NOMO-1 treated with dmso at 0.1 percent for 144 hours (cell line): Measurements from ENCODE around the gene DCST2.
A peak's percentile ranks its signal among the peaks of the same experiment; 100 is the strongest.

ENCODE experiments used
- DNase-seq: peaks from one replicate; lab custom pipeline; 2025; ENCODE audit not compliant: unreplicated experiment; lab: John Stamatoyannopoulos, UW

The DCST2 gene

DNA sequence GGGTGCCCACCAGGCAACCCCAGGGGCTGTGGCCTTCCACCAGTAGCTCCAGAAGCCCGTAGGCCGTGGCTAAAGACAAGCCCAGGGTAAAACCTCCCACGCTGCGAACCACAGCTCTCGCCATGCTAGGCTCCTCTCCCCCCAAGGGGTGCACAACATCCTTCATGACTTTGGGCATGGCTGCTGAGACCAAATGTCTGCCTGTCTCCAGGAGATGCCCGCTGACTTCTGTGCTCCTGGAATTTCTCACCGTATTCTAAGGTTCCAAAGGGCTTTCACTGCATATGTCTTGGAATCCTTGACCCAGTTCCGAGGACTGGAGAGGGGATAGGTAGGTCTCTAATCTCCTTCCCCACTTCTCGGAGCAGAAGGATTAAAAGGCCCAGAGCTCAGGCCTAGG is at the start of gene DCST2, which contains the start of gene DCST1:
Gene DCST2, minus strand, starts transcription at position 258 of the 400 bp plus-strand sequence. Its CDS starts 80 bp downstream, at position 178.
Gene DCST1, plus strand, starts transcription at position 301 of the 400 bp plus-strand sequence. CDS start 213 bp downstream, outside the sequence.
- no peak for DNase-seq

GRCh38 chr1:155083052-155083541 is 49.5 kb upstream of the DCST2 start:
- no peak for DNase-seq

DNA sequence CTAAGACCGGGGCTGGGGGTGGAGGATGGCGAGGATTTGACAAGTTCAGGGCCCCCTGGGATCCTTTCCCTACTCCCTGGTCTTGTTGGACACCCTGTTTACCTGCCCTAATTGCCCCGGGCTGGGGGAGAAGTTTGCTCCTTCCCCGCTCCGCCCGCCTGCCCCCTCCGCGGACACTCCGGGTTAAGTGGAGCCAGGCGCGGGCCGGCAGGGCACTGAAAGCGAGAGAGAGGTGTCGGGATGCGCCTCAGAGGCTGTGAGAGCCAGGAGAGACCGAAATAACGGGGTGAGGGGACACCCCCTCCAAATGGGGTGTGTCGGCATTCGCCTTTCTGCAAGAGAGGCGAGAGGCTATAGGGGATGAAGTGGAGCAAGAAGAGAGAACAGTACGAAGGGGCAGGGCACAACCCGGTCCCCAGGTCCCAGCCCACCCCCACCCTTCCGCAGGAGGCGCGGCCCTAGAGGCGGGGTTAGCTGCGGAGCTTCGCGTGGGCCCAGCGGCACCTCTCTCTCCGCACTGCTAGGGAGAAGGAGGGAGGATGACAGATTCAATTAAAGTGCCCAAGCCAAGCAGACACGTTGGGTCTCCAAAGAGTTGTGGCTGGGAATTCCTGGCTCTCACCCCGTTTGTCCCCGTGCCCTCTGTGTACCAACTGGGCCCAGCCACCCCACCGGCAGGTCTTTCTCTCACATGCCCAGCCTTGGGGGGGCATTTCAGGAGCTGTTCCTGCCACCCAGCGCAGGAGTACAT is 48.9 kb upstream of the DCST2 start:
- no peak for DNase-seq

- peak; percentile 21 for DNase-seq
Measured at GRCh38 chr1:155081472-155082300, 48.1 kb upstream of the DCST2 start.

DNA sequence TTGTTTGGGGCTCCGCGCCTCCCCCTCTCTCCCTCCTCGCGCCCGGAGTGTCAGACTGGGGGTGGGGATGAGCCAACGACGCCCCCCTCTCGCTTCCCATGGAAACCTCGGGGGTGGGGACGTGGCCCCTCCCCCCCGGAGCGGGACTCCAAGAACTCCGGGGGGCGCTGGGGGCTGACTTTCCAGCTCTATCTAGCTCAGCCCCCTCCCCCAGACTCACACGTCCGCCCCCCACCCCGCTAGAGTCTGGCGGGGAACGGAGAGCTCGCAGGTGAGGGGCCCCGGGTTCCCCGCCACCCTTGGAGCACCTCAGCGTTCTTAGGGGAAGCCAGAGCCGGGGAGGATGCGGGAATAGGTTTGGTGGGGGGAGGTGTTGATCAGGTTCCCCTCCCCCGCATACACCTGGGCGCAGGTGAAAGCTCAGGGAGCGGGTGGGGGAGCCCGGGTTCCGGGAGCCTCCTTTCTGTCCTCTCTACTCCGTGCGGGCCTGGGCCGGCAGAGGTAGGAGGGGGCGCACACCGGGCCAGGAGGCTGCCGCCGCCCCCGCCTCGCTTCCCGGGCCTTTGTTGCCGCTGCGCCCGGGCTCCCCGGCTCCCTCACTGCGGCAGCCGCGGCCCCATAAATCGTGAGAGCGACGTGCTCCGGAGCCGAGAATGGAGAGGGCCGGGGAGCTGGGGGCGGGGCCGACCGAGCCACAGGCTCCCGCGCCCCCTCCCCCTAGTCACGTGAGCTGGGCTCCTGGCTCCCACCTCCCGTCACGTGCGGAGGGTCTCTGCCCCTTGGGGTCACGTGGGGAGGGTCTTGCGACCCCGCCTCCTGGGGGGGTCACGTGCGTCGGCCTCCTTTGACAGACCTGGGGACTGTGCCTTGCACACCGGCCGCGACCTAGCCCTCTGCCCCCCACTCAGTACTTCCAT is 47.0 kb upstream of the DCST2 start:
- no peak for DNase-seq

DNA sequence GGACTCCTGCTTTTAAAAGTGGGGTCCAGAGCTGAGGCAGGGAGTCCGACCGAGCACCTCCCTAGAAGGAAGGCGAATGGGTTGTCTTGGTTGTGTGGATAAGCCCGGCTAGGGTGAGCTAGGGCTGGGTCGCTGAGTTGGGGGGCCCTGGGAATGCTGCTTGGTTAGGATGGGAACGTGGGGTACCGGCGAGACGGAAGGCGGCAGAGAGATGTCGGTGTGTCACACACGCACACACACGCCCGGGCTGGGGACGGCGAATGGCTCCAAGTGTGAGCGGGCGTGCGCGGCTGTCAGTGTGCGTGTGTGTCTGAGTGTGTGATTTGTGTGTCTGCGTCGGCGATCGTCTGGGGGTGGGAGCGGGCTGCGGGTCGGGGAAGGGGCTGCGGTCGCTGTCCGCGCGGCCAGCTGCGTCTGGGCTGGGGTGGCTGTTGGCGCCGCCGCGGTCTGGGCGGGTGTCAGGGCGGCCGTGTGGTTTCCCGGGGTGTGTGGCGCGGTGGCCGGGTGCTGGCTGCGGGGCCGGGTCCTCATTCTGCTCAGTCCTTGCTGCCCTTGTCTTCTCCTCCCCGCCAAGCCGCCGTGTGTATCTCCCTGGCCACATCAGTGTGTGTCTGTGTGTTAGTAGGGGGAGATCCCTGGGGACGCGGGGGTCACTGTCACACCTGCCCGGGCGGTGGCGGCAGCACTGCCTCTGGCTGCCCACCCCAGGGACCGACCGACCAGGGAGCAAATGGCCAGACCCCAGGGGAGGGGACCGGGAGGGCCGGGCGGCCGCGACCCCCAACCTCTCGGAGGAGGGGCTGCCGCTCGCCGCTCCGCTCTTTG is 46.1 kb upstream of the DCST2 start:
- DNase-seq, result no peak

DNA sequence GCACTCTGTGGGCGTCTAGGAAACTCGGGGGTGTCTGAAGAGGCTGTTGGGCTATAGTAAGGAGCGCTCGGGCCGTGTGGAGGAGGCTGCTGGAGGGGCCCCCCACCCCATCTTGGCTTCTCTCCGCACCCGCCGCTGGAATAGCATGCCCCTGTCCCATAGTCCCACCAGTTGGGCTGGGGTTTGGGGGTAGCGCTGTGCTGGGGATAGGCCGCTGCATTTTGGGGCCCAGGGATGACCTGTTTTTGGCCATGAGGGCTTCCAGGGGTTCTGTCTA is 45.6 kb upstream of the DCST2 start:
- no peak for DNase-seq

DNA sequence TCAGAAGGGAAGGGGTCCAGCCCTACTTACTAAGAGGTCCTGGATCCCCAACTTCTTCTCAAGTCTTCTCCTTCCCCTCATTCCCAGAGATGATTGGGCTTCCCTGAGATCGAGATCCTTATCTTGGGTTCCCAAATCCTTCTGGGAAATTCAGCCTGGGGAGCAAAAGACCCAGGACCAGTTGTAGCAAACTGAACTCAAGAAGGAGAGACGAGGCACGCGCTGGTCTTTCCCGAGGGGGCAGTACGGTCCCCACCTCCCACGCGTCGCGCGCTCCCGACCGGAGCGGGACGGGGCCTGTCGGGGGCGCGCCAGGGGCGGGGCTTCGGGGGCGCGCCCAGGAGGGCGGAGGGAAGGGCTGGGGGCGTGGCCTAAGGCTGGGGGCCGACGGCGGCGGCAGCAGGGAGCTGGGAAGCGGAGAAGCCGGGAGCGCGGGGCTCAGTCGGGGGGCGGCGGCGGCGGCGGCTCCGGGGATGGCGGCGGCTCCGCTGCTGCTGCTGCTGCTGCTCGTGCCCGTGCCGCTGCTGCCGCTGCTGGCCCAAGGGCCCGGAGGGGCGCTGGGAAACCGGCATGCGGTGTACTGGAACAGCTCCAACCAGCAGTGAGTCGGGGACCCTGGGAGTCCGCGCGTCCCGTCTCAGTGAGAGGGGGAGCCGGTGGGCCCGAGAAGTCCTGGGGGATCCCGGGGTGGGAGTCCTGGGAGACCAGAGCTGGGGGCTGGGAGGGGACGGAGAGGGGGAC is 45.1 kb upstream of the DCST2 start, which contains the start of gene EFNA3:
Gene EFNA3, plus strand, starts transcription at position 369 of the 741 bp plus-strand sequence. Its CDS starts 105 bp downstream, at position 474.
- DNase-seq, result no peak

DNA sequence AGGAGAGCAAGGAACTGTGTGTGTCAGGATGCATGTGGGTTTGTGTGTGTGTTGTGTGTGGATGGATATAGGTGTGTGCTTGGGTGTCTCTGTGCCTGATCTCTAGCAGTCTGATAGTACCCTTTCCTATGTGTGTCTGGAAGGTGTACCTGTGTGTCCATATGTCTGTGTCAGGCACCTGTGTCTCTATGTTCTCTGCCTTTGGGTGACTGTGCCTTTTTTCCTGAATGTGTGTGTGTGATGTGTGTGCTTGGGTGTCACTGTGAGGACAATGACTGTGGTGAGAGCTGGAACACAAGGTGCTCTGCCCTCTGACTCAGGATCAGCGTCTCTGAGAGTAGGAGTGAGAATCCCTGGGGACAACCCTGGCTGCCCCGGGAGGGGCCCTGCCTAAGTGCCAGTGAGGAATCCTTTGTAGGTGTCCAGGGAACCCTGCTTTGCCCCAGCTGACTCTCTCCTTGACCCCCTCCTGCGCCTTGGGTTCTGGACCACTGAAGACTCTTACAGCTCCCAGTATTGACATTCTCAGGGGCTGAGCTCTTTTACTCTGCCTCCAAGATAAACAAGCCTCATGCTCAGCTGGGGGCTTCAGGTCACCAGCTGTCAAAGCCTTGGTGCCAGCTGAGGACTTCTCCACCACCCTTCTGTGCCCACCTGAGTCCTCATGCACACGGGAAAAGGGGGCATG is 44.3 kb upstream of the DCST2 start:
- no peak for DNase-seq

- no peak for DNase-seq
Measured at GRCh38 chr1:155077346-155077745, 43.8 kb upstream of the DCST2 start.

- DNase-seq, result no peak
Measured at GRCh38 chr1:155076371-155076770, 42.8 kb upstream of the DCST2 start.

DNA sequence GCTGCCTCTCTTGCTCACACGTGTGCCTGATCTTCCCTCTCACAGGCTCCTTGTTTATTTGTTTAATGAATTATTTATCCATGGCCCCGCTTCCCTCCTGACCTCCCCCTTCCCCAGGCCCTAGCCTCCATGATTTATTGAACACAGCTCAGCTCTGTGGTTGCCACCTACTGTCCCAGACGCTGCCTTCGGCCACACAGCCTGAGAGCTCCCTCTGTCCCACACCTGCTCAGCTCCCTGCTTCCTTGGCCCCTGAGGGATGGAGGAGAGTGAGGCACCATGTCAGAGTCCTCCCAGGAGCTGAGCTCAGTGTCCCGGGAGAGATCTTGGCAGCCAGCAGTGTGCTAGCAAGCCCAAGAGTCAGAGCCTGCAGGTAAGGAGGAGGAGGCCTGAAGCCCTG is 42.0 kb upstream of the DCST2 start:
- no peak for DNase-seq

- DNase-seq, result no peak
Measured at GRCh38 chr1:155073377-155074242, 40.0 kb upstream of the DCST2 start.

GRCh38 chr1:155072531-155073289 is 39.1 kb upstream of the DCST2 start:
- no peak for DNase-seq

- no peak for DNase-seq
Measured at GRCh38 chr1:155071701-155072100, 38.1 kb upstream of the DCST2 start.

GRCh38 chr1:155070721-155071569 is 37.4 kb upstream of the DCST2 start:
- peak; percentile 71 for DNase-seq
